Chondrocyte (in vitro differentiated cells): ENCODE measurements around the gene STAT3. TPM values are rescaled to one million over a fixed set of nuclear protein-coding genes. Genes with fewer than 3 reads are reported as not detected.
A peak's percentile ranks its signal among the peaks of the same experiment; 100 is the strongest.

ENCODE experiments used
- DNase-seq: peaks from one replicate; pipeline ENCODE4 v3.0.0; 2021; ENCODE audit warnings: mixed read lengths, low spot score
- H3K27ac Mint-ChIP-seq: one replicate; pipeline ENCODE4 v1.8.0; 2021; ENCODE audit warnings: mild to moderate bottlenecking, moderate library complexity, mixed read lengths; ENCODE audit not compliant: unreplicated experiment
- H3K27me3 Mint-ChIP-seq: 2 replicates; pipeline ENCODE4 v1.8.0; 2021; ENCODE audit warnings: low read depth, mixed read lengths
- H3K36me3 Mint-ChIP-seq: 2 replicates; pipeline ENCODE4 v1.8.0; 2021; ENCODE audit warnings: low read depth, mixed read lengths
- H3K4me1 Mint-ChIP-seq: 2 replicates; pipeline ENCODE4 v1.8.0; 2021; ENCODE audit warnings: low read depth, mild to moderate bottlenecking, mixed read lengths
- H3K4me3 Mint-ChIP-seq: one replicate; pipeline ENCODE4 v1.8.0; 2021; ENCODE audit warnings: mild to moderate bottlenecking, moderate library complexity, mixed read lengths; ENCODE audit not compliant: unreplicated experiment
- H3K9me3 Mint-ChIP-seq: 2 replicates; pipeline ENCODE4 v1.8.0; 2021; ENCODE audit warnings: low read depth, mixed read lengths
- total RNA-seq: library from RNA; stranded (reverse); gene quantifications from 3 replicates; pipeline ENCODE4 v1.2.1, GENCODE V29; 2021
- TF ChIP-seq, protein P1 (sequence below): fragments of 200-600 bp; sonication (generic); IDR thresholded peaks from 2 replicates; pipeline ENCODE4 v1.5.0; 2021; ENCODE audit warnings: antibody characterized with exemption, mild to moderate bottlenecking, moderate library complexity

The STAT3 gene
- total RNA-seq, 1 donor from 2014 or later = 164 TPM

DNA sequence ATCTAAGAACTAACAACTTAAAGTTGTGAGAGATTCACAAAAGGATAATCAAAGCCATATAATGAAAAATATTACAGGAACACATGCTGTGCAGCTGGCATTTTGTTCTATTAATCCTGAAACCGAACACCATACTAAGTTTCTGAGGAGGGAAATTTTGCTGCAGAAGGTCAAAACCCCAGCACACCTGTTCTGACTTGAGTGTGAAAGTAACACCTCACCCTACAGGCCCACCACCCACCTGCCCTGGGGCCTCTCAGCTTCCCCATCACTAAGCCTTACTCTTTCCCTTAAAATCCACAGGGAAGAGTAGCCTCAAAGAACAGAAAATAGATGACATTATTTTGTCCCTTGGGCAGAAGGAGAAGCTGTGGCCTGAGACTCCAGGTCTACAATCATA is 55.2 kb downstream of the STAT3 start:
- no peak overlapping the region for H3K4me3 Mint-ChIP-seq
- H3K36me3 Mint-ChIP-seq = peaks cover 32% of the 10 kb centered on the region
- no peak for DNase-seq
- no peak overlapping the region for H3K27ac Mint-ChIP-seq
- H3K9me3 Mint-ChIP-seq = no peaks in the 10 kb centered on the region
- no peaks in the 10 kb centered on the region for H3K27me3 Mint-ChIP-seq
- TF ChIP-seq, protein P1, sequence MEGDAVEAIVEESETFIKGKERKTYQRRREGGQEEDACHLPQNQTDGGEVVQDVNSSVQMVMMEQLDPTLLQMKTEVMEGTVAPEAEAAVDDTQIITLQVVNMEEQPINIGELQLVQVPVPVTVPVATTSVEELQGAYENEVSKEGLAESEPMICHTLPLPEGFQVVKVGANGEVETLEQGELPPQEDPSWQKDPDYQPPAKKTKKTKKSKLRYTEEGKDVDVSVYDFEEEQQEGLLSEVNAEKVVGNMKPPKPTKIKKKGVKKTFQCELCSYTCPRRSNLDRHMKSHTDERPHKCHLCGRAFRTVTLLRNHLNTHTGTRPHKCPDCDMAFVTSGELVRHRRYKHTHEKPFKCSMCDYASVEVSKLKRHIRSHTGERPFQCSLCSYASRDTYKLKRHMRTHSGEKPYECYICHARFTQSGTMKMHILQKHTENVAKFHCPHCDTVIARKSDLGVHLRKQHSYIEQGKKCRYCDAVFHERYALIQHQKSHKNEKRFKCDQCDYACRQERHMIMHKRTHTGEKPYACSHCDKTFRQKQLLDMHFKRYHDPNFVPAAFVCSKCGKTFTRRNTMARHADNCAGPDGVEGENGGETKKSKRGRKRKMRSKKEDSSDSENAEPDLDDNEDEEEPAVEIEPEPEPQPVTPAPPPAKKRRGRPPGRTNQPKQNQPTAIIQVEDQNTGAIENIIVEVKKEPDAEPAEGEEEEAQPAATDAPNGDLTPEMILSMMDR = no peak
- H3K4me1 Mint-ChIP-seq = peaks cover 29% of the 10 kb centered on the region

DNA sequence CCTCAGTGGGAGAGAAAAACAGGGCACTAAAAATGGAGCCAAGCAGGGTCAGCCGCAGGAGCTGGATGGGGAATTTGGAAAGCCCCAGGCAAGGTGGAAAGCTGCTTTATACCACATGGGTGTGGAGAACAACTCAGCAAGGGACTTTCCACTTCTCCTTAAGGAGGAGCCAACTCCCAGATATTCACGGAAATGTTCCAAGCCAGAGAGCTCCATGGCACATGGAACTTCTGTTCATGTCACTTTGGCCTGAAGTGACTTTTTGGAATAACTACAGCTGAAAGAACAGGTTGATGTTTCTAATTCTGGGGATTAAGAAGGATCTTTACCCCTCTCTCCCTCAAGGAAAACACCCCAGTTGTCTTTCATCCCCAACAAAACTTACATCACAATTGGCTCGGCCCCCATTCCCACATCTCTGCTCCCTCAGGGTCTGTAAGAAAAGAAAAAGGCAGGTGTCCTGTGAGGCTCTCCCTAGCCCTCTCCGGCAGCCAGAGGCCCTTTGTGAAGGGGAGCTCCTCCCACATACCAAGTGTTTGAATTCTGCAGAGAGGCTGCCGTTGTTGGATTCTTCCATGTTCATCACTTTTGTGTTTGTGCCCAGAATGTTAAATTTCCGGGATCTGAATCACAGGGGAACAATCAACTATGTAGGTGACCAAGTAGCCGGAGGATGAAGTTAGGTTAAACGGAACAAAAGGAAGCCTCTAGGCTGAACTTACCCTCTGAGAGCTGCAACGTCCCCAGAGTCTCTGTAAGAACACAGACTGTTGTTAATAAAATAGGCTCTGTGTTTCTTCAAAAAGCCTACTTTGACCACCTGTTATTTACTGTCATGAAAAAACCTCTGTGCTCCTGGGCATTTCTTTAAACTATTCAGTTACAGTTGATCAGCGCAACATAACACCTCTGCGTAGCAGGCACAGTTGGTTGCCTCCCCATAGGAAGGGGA is 58.9 kb downstream of the STAT3 start:
- Mint-ChIP-seq H3K36me3 (peaks cover 36% of the 10 kb centered on the region), H3K27ac (peak overlapping the region; percentile 88), H3K4me3 (no peak overlapping the region), H3K4me1 (peaks cover 25% of the 10 kb centered on the region), H3K27me3 (no peaks in the 10 kb centered on the region), H3K9me3 (no peaks in the 10 kb centered on the region)
- TF ChIP-seq, protein P1 = peak; percentile 44
- DNase-seq = no peak

DNA sequence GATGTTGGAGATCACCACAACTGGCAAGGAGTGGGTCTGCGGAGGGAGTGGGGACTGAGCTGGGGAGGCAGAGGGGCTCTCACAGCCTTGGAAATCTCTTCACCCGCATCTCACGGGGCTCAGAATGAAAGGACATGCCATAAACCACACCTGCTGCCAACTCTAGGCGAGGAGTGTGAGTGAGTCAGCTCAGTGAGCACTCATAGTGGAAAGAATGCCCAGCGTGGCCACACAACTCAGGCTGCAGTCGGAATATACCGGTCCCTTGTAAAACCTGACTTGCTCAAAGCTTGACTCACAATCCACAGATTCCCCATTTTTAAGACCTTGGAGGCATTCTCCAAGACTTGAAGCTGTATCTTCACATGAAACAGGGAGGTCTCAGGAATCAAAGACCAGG is 63.2 kb downstream of the STAT3 start:
- no peak for DNase-seq
- H3K27ac Mint-ChIP-seq = peak overlapping the region; percentile 88

DNA sequence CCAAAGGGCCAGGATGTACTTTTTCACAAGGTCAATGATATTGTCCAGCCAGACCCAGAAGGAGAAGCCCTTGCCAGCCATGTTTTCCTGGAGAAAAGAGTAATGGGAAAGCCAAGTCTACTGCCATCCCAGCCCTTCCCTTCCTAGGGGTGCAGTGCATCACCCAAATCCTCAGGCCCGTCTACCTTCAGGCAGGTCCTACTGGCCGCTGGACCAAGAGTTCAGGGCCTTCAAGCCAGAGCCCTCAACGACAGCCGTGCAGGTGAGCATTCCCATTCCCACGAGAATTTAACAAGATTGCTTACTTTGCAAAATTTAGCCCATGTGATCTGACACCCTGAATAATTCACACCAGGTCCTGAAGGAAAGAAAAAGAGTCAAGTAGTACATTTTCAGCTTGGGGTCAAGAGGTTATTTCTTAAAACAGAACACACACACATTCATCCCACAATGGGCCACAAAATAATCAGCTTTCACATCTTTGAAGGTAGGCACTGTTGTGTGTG is 64.9 kb downstream of the STAT3 start:
- Mint-ChIP-seq H3K36me3 (peaks cover 43% of the 10 kb centered on the region), H3K4me3 (no peak overlapping the region), H3K27ac (peak overlapping the region; percentile 70), H3K9me3 (no peaks in the 10 kb centered on the region), H3K27me3 (no peaks in the 10 kb centered on the region), H3K4me1 (peaks cover 27% of the 10 kb centered on the region)
- DNase-seq = no peak
- TF ChIP-seq, protein P1 = no peak

More for the DNA sequence above, 63.2 kb downstream of the STAT3 start:
- no peak overlapping the region for H3K4me3 Mint-ChIP-seq
- TF ChIP-seq, protein P1 = no peak
- H3K36me3 Mint-ChIP-seq = peaks cover 43% of the 10 kb centered on the region
- no peaks in the 10 kb centered on the region for H3K27me3 Mint-ChIP-seq
- H3K9me3 Mint-ChIP-seq = no peaks in the 10 kb centered on the region
- peaks cover 40% of the 10 kb centered on the region for H3K4me1 Mint-ChIP-seq

DNA sequence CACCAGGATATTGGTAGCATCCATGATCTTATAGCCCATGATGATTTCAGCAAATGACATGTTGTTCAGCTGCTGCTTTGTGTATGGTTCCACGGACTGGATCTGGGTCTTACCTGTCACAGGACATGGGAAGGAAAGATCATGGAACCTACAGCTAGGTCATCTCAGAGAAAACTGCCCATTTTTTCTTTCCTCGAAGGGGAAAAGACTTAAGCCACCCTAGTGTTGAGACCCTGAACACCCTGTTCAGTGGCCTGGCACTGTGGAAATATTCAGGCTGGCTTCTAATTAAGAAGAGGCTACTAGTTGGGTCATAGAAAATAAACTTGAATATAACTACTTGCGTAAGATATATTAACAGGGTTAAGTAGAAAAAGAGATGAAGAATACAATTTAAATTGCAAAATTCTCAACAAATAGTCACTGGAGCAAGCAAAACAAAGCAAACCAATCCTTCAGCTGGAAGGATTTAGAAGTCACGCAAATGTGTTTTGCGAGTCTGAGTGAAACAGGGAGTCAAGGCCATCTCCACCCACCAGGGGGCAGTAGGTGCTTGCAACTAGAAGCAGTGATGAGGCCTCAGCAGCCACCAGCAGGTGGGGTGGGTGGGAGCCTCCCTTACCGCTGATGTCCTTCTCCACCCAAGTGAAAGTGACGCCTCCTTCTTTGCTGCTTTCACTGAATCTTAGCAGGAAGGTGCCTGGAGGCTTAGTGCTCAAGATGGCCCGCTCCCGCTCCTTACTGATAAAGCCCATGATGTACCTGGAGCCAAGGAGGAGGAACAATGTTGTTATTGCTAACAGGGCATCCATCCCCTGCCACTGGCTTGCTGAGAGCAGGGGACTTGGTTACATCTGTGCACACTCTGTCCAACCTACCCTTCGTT is 65.6 kb downstream of the STAT3 start:
- no peak overlapping the region for H3K4me3 Mint-ChIP-seq
- TF ChIP-seq, protein P1 = peak; percentile 100
- DNase-seq = peak; percentile 97
- peaks cover 27% of the 10 kb centered on the region for H3K4me1 Mint-ChIP-seq
- peak overlapping the region; percentile 70 for H3K27ac Mint-ChIP-seq
- no peaks in the 10 kb centered on the region for H3K9me3 Mint-ChIP-seq
- H3K27me3 Mint-ChIP-seq = no peaks in the 10 kb centered on the region
- peaks cover 43% of the 10 kb centered on the region for H3K36me3 Mint-ChIP-seq
